Measurements from ENCODE around the gene KRTAP9-4.

Gene KRTAP9-4

GRCh38 chr17:41284546-41284945 is 35.1 kb downstream of the KRTAP9-4 start:
- no peaks in the 10 kb centered on the region for H3K27me3 Mint-ChIP-seq
- H3K27ac Mint-ChIP-seq, result no peak overlapping the region
- peaks cover 15% of the 10 kb centered on the region for H3K4me1 Mint-ChIP-seq (ENCODE audit: low read depth)

GRCh38 chr17:41287050-41287449 is 37.6 kb downstream of the KRTAP9-4 start:
- Mint-ChIP-seq H3K36me3 (ENCODE audit: low read depth) (no peaks in the 10 kb centered on the region), H3K27me3 (no peaks in the 10 kb centered on the region), H3K4me1 (ENCODE audit: low read depth) (peaks cover 15% of the 10 kb centered on the region), H3K9me3 (no peaks in the 10 kb centered on the region), H3K27ac (no peak overlapping the region), H3K4me3 (no peak overlapping the region)
- no peak for DNase-seq

More at GRCh38 chr17:41284546-41284945, 35.1 kb downstream of the KRTAP9-4 start:
- Mint-ChIP-seq H3K4me3 (no peak overlapping the region), H3K9me3 (no peaks in the 10 kb centered on the region), H3K36me3 (ENCODE audit: low read depth) (no peaks in the 10 kb centered on the region)
- no peak for DNase-seq

DNA sequence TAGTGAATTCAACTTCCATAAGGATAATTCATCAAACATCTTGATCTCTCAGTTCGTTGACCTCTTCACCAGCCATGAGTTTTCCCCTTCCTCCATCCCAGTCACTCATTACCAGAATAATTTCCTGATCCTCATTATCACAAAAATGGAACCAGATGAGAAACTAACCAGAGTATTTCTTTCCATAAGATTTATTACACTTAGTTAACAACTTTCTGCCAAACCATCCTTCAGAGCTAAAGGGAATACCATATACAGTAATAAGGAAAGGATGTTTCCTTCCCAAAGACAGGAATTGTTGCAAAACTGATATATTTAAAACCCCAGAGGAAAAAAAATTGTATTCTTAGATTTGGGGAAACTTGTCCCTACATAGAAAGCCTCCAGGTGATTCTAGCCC is 44.5 kb downstream of the KRTAP9-4 start:
- Mint-ChIP-seq H3K4me3 (no peak overlapping the region), H3K27me3 (no peaks in the 10 kb centered on the region), H3K4me1 (ENCODE audit: low read depth) (no peaks in the 10 kb centered on the region), H3K36me3 (ENCODE audit: low read depth) (no peaks in the 10 kb centered on the region), H3K9me3 (no peaks in the 10 kb centered on the region), H3K27ac (no peak overlapping the region)
- no peak for DNase-seq

DNA sequence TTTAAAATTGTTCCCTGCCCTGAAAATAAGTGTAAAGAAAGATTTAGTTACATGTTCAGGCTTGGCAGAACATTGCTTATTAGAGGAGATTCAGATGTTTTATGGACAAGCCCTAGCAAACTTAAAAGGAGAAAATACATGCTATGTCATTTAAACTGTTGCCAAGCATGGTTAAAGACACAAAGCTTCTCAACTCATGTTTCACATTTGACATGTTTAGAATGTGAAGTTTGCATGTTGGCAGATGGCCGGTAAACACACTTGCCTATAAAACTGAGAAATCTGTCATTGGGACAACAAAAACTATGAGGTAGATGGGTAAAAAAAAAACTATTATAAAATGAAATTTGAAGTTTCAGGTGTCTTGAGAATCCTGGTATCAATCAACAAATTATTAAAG is 47.4 kb downstream of the KRTAP9-4 start:
- Mint-ChIP-seq H3K27me3 (no peaks in the 10 kb centered on the region), H3K36me3 (ENCODE audit: low read depth) (no peaks in the 10 kb centered on the region), H3K9me3 (peaks cover 10% of the 10 kb centered on the region), H3K4me3 (no peak overlapping the region), H3K4me1 (ENCODE audit: low read depth) (peaks cover 6% of the 10 kb centered on the region), H3K27ac (no peak overlapping the region)
- no peak for DNase-seq

GRCh38 chr17:41298458-41299135 is 49.1 kb downstream of the KRTAP9-4 start:
- no peak overlapping the region for H3K27ac Mint-ChIP-seq

More at GRCh38 chr17:41298458-41299135, 49.1 kb downstream of the KRTAP9-4 start:
- Mint-ChIP-seq H3K27me3 (no peaks in the 10 kb centered on the region), H3K9me3 (peaks cover 13% of the 10 kb centered on the region), H3K4me1 (ENCODE audit: low read depth) (peaks cover 9% of the 10 kb centered on the region), H3K4me3 (no peak overlapping the region), H3K36me3 (ENCODE audit: low read depth) (no peaks in the 10 kb centered on the region)
- DNase-seq, result no peak

Data from activated T-cell treated with anti-CD3 and anti-CD28 coated beads, Interleukin-2, amount 50 U/mL, for 24 hours (primary cell).